Measurements from ENCODE around the gene ATP5PD.

DNA sequence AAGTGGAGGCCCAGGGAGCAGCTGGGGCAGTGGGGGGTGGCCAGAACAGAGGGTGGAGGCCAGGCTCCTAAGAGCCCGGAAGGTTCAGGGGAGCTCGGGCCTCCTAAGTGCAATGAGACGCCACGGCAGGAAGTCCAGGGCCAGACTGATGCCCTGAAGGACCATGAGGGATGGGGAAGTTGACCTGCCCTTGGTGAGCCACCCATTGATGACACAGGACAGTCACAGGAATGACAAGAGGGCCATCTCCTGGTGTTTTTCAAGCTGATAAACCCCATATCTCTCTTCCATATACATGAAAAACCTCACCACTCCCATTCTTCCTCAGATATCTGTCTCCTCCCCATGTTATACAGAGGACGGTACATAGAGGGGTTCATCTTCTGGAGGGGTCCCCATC lies 40.1 kb downstream of the ATP5PD start:
- TF ChIP-seq REST (IDR thresholded peaks at IDR 0.05; ENCODE audit: insufficient replicate concordance, low read depth) (no peak), POLR2AphosphoS5 (IDR thresholded peaks at IDR 0.05; ENCODE audit: low read depth) (no peak)
- TF ChIP-seq, protein P1, sequence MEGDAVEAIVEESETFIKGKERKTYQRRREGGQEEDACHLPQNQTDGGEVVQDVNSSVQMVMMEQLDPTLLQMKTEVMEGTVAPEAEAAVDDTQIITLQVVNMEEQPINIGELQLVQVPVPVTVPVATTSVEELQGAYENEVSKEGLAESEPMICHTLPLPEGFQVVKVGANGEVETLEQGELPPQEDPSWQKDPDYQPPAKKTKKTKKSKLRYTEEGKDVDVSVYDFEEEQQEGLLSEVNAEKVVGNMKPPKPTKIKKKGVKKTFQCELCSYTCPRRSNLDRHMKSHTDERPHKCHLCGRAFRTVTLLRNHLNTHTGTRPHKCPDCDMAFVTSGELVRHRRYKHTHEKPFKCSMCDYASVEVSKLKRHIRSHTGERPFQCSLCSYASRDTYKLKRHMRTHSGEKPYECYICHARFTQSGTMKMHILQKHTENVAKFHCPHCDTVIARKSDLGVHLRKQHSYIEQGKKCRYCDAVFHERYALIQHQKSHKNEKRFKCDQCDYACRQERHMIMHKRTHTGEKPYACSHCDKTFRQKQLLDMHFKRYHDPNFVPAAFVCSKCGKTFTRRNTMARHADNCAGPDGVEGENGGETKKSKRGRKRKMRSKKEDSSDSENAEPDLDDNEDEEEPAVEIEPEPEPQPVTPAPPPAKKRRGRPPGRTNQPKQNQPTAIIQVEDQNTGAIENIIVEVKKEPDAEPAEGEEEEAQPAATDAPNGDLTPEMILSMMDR (IDR thresholded peaks at IDR 0.05; ENCODE audit: insufficient read depth, low read length): no peak

All from HL-60 (cell line).